HepG2 (cell line): ENCODE data around the gene ELMO2. TPM values are rescaled to one million over a fixed set of nuclear protein-coding genes. Genes with fewer than 3 reads are reported as not detected.

Experiments
- ATRX ChIP-seq: sonication (generic); formaldehyde crosslinking; IDR thresholded peaks from 2 replicates; pipeline ENCODE4 v1.4.0; 2020; ENCODE audit warnings: missing genetic modification reagents, borderline replicate concordance
- BCL3 ChIP-seq: sonication (generic); formaldehyde crosslinking; IDR thresholded peaks from 2 replicates; pipeline ENCODE4 v1.5.1; 2020; ENCODE audit warnings: mild to moderate bottlenecking, missing genetic modification reagents, moderate library complexity
- EHMT2 ChIP-seq: fragments of 200-600 bp; sonication (generic); IDR thresholded peaks from 2 replicates; pipeline ENCODE4 v1.7.0; 2017; ENCODE audit warnings: antibody characterized with exemption, low read depth, low read length, borderline replicate concordance
- MTERF4 ChIP-seq: sonication (generic); formaldehyde crosslinking; IDR thresholded peaks from 2 replicates; pipeline ENCODE4 v1.8.0; 2023; ENCODE audit warnings: mild to moderate bottlenecking, missing genetic modification reagents
- NFE2 ChIP-seq: sonication (generic); formaldehyde crosslinking; IDR thresholded peaks from 2 replicates; pipeline ENCODE4 v1.4.0; 2020; ENCODE audit warnings: missing genetic modification reagents
- NONO ChIP-seq, 2 experiments: fragments of 450-650 bp in 1 of 2; sonication (generic) in 1 of 2; formaldehyde crosslinking in 1 of 2; IDR thresholded peaks in 1 of 2; conservative IDR thresholded peaks in 1 of 2; 2 replicates each; pipeline versions ENCODE4 v1.6.1 to v1.8.0; 2017 to 2022; ENCODE audit warnings: mild to moderate bottlenecking in 1 of 2, missing genetic modification reagents in 1 of 2, moderate library complexity in 1 of 2
- RCOR2 ChIP-seq: IDR thresholded peaks from 2 replicates; pipeline ENCODE4 v1.6.1; 2016; ENCODE audit warnings: missing biosample characterization, missing genetic modification reagents
- RFXANK ChIP-seq: IDR thresholded peaks from 2 replicates; pipeline ENCODE4 v1.6.1; 2016
- TBL1XR1 ChIP-seq: fragments of 150-350 bp; IDR thresholded peaks from 2 replicates; pipeline ENCODE4 v1.6.1; 2014; ENCODE audit warnings: borderline replicate concordance, low read length; ENCODE audit not compliant: partially characterized antibody
- THAP8 ChIP-seq: sonication (generic); formaldehyde crosslinking; IDR thresholded peaks from 2 replicates; pipeline ENCODE4 v1.5.1; 2020; ENCODE audit warnings: missing genetic modification reagents, mild to moderate bottlenecking, borderline replicate concordance
- ZHX2 ChIP-seq, 2 experiments: sonication (generic) in 1 of 2; formaldehyde crosslinking in 1 of 2; IDR thresholded peaks; 2 replicates each; pipeline versions ENCODE4 v1.6.1 to v1.9.0; 2014 to 2022; ENCODE audit warnings: antibody characterized with exemption in 1 of 2, borderline replicate concordance in 1 of 2, inconsistent platforms in 1 of 2, low read depth in 1 of 2, missing genetic modification reagents in 1 of 2
- ZNF232 ChIP-seq: sonication (generic); formaldehyde crosslinking; IDR thresholded peaks from 2 replicates; pipeline ENCODE4 v1.4.0; 2020; ENCODE audit warnings: missing genetic modification reagents, borderline replicate concordance
- ZNF234 ChIP-seq: sonication (generic); formaldehyde crosslinking; conservative IDR thresholded peaks from 2 replicates; pipeline ENCODE4 v1.5.1; 2020; ENCODE audit warnings: mild to moderate bottlenecking, missing genetic modification reagents
- ZNF33A ChIP-seq: sonication (generic); formaldehyde crosslinking; IDR thresholded peaks from 2 replicates; pipeline ENCODE4 v1.5.1; 2020; ENCODE audit warnings: missing genetic modification reagents, mild to moderate bottlenecking, moderate library complexity, borderline replicate concordance
- polyA plus RNA-seq, 8 experiments: library from polyadenylated mRNA; depleted of rRNA in 3 of 8; stranded (reverse) in 7 of 8; unstranded in 1 of 8; fragments of >200 nt; fragmentation: Illumina TruSeq in 4 of 8; extraction: Trizol in 4 of 8; gene quantifications; 2 replicates each; pipeline versions ENCODE4 v1.2.1 to v1.2.3, GENCODE V29; 2011 to 2016; ENCODE audit warnings: low read depth in 4 of 8, missing spikeins in 1 of 8, mixed read lengths in 1 of 8; ENCODE audit not compliant: insufficient read depth in 1 of 8
- total RNA-seq, 5 experiments: library from RNA; depleted of rRNA; stranded (reverse); fragments of >200 nt; fragmentation: Illumina TruSeq; extraction: Trizol; gene quantifications; 2 replicates each; pipeline ENCODE4 v1.2.3, GENCODE V29; 2016; ENCODE audit warnings: low read depth in 1 of 5
- TF ChIP-seq, protein P1 (sequence below): sonication (generic); formaldehyde crosslinking; IDR thresholded peaks from 2 replicates; pipeline ENCODE4 v1.8.1; 2023; ENCODE audit warnings: missing genetic modification reagents, inconsistent platforms, borderline replicate concordance

ELMO2 gene
- total and polyA plus RNA-seq, 2 of the 13 experiments (the other 11 are each of a cell fraction or from before 2014, with no cell fraction given) = 30.6 to 35.7 TPM

- TF ChIP-seq THAP8 (CRISPR knock-in tag) (no peak), ZNF232 (CRISPR knock-in tag) (no peak), NONO (IDR thresholded peaks at IDR 0.05) (no peak), NONO (CRISPR knock-in tag; conservative IDR thresholded peaks at IDR 0.05) (peak; percentile 33; the same call in 1 of the 2 replicates), TBL1XR1 (no peak), NFE2 (CRISPR knock-in tag) (no peak), ZNF33A (CRISPR knock-in tag) (no peak), ATRX (CRISPR knock-in tag) (no peak), MTERF4 (CRISPR knock-in tag) (no peak), EHMT2 (no peak), ZNF234 (CRISPR knock-in tag) (0 out of 2 replicates have a peak, but pooled peaks have one; percentile 34), BCL3 (CRISPR knock-in tag) (no peak), RCOR2 (CRISPR knock-in tag) (no peak), RFXANK (no peak), ZHX2 (IDR thresholded peaks at IDR 0.05; ENCODE audit: low read depth) (no peak), ZHX2 (CRISPR knock-in tag; IDR thresholded peaks at IDR 0.05; ENCODE audit: borderline replicate concordance) (no peak)
- TF ChIP-seq, protein P1, sequence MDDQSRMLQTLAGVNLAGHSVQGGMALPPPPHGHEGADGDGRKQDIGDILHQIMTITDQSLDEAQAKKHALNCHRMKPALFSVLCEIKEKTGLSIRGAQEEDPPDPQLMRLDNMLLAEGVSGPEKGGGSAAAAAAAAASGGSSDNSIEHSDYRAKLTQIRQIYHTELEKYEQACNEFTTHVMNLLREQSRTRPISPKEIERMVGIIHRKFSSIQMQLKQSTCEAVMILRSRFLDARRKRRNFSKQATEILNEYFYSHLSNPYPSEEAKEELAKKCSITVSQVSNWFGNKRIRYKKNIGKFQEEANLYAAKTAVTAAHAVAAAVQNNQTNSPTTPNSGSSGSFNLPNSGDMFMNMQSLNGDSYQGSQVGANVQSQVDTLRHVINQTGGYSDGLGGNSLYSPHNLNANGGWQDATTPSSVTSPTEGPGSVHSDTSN (CRISPR knock-in tag) = no peak
These were observed 57.2 kb downstream of the ELMO2 start (continued) for GRCh38 chr20:46349035-46349741.
